PC-9 (cell line): ENCODE results near the gene MAP2K6.

Experiments used
- CTCF ChIP-seq: fragments of 200-600 bp; sonication (generic); conservative IDR thresholded peaks from 2 replicates; pipeline ENCODE4 v1.6.1; 2017; ENCODE audit warnings: mixed run types, antibody characterized with exemption, mild to moderate bottlenecking, moderate library complexity
- EZH2 ChIP-seq: fragments of 200-600 bp; sonication (generic); IDR thresholded peaks from 2 replicates; pipeline ENCODE4 v1.8.0; 2017; ENCODE audit warnings: antibody characterized with exemption, low read depth

GRCh38 chr17:69547947-69548346 lies 133.4 kb downstream of the MAP2K6 start:
- TF ChIP-seq CTCF (no peak), EZH2 (no peak)
